UCSD-AML1 (cell line): Measurements from ENCODE around the gene UBE2R2.
"Not testable (repeated sequence)": the region's sequence is repeated elsewhere in the genome, so short reads cannot be mapped to it uniquely, and the experiment has no call there.

Source experiments
- DNase-seq: peaks from one replicate; lab custom pipeline; 2025; ENCODE audit not compliant: unreplicated experiment; lab: John Stamatoyannopoulos, UW

The UBE2R2 gene

DNA sequence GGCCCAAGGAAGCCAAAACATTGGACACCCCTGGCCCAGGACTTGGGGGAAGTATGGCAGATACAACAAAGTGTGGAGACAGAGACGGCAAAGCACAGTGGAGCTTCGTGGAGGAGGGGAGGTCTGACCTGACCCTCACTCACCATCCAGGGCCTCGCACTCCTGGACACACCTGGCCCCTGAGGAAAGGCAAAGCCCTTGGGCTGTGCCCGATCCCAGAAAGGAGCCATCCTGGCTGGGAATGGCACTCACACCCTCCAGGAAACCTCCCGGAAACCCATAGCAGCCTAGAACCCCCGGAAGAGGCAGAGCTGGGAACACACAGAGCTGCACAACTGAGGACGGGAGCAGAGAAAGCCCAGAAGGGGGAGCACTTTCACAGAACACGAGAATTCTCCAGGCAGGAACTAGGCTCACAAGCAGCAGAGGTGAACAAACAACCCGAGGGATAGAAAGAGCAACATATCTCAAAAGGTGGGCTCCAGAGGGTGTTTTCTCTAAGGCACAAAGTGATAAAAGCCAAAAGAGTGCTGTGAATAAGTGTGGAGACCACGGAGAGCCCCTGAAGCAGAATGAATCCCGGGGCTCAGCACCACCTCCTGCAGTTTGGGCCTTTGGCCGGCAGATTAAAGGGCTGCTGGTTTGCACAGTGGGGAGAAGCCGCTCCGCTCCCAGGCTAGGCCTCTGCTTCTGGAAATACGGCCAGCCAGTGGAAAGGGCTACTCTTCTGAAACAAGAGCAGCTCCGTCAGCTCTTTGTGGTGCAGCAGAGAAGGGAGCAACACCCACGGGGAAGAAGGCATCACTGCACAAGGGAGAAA, 108.2 kb downstream of the UBE2R2 start:
- peak; percentile 19 for DNase-seq

DNA sequence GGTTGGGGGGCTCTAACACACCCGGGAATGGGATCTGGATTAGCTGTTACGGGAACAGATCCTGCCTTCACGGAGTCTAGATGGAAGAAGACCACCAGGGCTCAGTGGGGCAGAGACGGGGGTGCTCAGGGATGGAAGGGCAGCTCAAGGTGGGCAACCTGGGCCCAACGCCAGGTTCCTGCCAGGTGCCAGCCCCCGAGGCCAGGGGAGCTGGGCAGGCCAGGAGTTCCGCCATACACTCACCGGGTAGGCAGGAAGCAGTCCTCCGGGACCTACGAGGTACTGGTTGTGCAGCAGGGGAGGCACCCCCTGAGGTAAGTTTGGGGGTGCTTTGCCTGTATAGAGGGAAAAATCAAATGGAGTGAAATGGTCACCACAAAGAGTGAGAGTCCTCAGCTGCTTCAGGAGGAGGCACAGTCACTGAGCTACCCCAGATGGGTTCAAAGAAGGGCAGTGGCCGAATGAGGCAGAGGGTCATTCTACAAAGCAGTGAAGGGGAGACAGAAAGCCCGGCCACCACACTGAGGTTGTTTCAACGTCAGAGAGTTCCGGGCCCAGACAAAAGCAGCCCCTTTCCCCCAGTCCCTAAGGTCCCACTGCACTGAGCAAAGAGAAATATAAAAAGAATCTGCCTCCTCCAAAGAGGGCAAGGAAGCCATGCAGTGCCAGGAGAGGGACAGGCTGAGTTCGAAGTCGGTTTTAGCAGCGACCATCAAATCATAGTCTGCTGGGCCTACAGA, 110.0 kb downstream of the UBE2R2 start:
- DNase-seq = no peak

DNA sequence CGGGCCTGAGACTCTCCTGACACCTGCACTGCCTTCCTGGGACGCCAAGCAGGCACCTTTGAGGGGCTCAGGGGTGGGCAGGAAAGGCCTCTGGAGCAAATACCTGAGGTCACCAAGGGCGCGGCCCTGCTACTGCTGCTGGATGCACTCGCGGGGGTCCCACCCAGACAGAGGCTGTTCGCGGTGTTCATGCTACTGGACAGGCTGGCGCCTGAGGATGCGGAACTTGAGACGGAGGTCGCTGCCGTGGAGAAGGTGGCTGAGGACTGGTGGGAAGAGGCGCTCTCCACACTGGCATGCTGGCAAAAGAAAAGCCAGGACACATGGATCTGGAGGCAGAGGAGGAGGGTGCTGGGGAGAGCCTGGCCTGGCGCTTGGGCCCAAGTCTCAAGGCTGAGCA, 110.7 kb downstream of the UBE2R2 start:
- DNase-seq = no peak

DNA sequence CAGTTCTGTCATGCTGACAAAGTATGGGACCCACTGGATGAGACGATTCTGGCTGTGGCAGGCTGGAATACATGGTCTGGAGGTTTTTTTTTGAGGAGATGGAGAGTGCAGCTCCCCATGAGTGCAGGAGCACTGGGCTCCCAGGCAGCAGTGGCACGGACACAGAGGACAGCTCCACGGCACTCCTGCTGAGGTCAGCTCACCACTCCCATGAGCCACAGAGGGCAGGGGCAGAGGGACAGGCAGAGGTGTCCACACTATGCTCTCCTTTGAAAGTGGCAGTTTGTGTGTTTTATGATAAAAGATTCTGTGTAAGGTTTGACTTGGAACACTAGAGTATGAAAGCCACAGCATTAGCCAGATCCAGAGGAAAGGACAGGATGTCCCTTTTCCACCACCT, 114.4 kb downstream of the UBE2R2 start:
- no peak for DNase-seq

DNA sequence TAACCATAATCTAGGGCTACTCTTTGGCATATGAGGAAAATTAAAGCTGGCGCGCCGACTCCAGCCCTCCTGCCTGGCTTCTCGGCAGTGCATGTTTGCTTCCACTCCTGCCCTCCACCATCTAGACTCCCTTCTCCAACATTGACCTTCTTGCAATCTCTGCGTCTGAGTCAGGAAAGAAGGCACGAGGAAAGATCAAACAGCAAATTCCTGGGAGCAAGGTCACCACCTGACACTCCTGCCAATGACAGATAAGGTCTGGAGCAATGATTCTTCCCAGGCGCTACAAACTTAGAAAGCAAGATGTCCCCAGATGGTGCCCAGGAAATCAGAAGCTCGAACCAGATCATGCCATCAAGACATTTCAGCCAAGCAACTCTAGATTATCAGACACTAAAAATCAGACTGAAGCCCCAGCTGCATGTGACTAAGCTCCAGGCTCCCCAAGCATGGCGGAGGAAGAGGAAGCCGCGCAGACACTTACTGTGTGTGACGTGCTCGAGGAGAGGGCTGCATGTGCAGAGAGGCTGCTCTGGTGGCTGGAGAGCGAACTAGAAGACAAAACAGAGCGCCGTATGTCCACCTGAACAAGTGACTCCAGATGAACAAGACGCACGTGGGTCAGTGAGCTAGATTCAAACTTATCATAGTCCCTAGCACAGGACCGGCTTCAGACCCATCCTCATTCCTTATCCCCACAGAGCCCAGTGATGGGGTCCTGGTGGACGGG, 115.3 kb downstream of the UBE2R2 start:
- no peak for DNase-seq

DNA sequence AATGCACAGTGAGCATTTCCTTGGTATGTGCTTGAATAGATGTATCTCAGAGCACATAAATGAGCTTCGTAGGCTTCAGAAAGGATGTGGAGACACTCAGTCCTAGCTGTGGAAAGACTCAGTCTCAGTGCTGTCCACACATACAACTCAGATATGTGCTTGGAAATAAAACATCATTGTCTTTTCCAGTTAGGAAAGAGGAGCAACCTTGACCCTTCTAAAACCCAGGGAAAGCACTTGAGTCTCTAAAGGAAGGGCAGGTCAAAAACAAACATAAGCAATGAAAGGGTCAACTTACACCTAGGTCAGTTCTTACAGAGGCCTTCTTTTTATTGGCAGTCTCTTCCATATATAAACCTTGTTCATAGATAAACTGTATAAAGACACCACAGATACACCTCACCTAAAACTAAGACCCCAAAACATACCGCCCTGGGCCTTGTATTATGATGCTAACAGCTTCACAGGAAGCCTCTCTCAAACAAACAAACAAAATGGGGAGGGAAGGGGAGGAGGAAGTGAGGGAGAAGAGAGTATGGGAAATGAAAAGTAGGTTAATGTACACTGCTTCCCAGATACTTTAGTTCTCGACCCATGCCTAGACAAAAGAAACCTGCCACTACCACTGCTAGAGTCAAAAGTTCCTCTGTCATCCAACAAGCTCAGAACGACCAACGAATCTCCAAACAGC, 117.4 kb downstream of the UBE2R2 start:
- no peak for DNase-seq

DNA sequence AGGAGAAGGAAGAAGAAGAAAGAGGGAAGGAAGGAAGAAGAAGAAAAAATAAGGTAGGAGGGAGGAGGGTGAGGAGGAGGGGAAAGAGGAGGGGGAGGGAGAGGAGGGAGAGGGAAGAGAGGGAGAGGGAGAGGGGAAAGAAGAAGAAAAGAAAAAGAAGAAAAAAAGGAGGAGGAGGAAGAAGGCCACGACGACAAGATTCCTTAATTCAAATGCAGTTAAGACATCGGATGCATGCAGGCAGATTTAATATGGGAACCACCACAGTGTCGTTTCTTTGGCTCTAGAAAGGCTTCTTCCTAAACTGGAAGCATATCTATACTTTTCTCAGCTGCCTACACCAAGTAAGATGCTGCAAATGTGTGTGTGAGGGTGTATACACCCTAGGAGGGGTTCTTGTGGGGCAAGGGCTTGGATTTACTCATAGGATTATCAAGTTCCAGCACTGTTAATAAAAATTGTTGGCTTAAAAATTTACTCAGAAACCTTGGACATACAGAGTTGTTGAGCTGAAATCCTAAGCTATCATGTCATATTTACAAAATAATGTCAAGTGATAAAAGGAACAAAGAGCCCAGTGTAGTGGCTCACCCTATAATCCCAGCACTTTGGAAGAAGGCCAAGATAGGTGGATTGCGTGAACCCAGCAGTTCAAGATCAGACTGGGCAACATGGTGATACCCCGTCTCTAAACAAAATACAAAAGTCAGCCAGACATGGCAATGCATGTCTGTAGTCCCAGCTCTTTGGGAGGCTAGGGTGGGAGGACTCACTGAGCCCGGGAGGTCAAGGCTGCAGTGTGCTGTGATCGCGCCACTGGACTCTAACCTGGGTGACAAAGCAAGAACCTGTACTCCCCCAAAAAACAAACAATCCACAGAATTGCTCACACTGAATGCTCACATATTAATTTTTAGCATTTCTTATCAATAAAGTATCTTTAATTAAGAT, 123.2 kb downstream of the UBE2R2 start:
- no peak for DNase-seq

DNA sequence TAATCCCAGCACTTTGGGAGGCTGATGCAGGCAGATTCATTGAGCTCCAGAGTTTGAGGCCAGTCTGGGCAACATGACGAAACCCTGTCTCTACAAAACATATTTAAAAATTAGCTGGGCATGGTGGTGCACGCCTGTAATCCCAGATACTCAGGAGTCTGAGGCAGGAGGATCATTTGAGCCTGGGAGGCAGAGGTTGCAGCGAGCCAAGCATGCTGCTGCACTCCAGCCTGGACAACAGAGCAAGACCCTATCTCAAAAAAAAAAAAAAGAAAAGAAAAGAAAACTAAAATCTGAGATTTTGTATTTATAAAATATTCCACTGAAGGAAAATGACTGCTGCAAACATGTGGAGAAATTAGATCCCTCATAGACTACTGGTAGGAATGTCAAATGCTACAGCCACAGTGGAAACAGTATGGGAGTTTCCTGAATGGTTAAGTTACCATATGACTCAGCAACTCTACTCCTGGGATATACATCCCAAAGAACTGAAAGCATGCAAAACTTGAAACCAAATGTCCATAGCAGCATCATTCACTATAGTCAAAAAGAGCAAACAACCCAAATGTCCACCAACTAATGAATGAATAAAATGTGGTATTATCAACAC, 125.6 kb downstream of the UBE2R2 start:
- DNase-seq = no peak

DNA sequence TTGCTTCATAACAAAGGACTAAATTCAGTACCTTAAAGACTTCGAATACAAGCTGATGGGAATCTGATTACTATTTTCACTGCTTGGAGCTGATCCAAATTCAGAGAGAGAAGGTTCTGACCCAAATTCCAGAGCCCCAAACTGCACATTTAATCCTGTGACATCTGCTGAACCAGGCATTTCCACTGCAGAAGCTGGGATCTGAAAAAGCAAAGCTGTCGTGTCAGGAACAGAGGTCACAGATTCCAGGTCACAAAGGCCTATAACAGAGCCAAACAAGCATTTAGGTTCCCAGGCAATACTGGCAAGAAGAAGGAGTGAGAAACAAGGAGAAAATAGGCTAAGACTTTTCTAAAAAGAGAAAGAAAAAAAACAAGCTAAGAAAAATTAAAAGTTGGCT, 126.4 kb downstream of the UBE2R2 start:
- DNase-seq = no peak

DNA sequence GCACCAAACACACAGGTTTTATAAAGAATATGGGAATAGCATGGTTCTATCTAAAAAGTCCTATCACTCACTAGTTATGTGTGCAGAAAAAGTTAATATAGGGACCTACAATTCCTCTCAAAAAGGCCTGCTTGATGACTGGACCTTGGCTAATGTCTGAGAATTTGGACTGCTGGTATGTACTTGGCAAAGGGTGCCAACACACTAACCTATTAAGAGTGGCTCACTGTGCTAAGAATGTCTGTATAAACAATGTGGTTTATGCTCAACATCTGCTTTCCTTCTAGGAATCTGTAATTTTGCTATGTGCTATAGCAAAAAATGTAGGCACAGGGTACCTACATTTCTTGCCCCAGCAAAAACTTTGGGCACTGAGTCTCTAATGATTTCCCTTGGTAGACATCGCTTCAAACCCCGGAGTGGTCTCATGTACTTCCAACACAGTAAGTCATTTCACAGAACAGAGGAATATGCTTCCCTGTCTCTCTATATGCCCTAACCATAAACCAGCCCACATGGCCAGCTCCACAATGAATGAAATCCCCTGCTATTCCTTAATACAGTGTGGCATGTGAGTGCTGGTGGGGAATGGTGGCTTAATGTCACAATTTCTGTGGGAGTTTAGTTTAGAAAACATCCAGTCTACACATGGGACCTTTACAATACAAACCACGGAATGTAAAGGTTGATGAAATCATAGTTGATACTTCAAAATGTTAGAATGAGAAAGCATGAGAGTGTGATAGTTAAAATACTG, 130.0 kb downstream of the UBE2R2 start:
- no peak for DNase-seq

DNA sequence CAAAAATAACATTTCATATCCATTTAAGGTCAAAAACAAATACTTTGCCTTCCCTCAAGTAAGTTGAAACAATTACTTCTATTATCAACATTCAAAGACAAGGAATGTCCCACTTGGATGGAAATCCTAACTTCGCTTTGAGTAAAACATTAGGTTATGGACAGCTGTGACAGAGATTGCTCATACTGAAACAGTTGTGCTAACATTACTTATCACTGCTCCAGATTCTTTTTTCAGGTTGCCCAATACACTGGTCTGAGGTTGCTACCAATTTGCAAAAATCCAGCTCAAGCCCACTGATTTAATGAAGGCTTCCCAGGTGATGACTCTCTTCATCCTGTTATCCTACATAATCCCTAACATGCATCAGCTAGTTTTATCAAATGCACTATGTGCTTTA, 133.4 kb downstream of the UBE2R2 start:
- no peak for DNase-seq

DNA sequence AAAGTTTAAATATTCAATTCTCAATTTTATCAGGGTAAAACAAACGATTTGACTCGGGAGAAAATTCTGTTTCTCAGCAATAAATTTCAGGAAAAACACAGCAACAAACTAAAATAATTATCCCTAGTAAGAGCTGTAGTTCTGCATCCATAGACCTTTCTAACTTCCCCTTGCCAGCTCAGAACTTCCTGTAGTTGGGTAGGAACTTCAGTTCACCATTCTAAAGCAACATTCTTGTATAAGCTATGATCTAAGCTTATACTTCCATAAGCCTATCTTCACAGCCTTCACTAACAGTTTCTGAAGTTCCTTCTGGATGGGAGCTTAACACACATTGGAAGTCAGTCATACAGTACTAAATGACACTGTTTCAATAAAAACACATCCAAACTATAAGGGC, 135.1 kb downstream of the UBE2R2 start:
- no peak for DNase-seq

DNA sequence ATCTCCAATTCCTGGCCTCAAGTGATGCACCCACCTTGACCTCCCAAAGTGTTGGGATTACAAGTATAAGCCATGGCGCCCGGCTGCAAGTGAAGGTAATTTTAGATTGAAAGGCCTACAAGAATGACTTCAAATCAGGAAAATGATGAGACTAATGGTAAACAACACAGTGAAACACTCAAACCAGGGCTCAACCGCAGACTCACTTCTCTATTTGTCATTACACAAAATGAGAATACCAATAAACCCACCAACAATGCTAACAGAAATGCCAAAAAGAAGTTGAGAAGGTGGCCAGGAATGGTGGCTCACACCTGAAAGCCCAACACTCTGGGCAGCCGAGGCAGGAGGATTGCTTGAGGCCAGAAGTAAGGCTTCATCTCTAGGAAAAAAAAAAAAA, 139.6 kb downstream of the UBE2R2 start:
- DNase-seq = no peak

DNA sequence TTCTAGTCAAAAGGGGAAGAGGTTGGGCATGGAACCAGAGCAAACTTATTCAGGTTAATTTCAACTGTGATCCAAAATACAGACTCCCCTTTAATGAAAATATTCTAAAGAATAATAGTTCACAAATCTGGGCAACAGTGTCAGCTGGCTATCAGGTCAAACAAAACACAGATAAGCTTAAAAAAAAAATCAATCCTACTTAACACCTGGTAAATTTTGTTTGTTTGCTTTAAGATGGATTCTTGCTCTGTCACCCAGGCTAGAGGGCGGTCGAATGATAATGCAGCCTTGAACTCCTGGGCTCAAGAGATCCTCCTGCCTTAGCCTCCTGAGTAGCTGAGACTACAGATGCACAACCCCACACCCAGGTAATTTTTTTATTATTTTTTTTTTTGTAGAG, 142.8 kb downstream of the UBE2R2 start:
- DNase-seq = no peak

DNA sequence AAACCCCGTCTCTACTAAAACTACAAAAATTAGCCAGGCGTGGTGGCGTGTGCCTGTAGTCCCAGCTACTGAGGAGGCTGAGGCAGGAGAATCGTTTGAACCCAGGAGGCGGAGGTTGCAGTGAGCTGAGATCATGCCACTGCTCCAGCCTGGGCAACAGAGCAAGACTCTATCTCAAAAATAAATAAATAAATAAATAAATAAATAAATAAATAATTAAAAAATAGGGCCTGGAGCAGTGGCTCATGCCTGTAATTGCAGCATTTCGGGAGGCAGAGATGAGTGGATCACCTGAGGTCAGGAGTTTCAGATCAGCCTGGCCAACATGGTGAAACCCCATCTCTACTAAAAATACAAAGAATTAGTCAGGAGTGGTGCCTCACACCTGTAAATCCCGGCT, 145.5 kb downstream of the UBE2R2 start:
- not testable (repeated sequence) for DNase-seq

DNA sequence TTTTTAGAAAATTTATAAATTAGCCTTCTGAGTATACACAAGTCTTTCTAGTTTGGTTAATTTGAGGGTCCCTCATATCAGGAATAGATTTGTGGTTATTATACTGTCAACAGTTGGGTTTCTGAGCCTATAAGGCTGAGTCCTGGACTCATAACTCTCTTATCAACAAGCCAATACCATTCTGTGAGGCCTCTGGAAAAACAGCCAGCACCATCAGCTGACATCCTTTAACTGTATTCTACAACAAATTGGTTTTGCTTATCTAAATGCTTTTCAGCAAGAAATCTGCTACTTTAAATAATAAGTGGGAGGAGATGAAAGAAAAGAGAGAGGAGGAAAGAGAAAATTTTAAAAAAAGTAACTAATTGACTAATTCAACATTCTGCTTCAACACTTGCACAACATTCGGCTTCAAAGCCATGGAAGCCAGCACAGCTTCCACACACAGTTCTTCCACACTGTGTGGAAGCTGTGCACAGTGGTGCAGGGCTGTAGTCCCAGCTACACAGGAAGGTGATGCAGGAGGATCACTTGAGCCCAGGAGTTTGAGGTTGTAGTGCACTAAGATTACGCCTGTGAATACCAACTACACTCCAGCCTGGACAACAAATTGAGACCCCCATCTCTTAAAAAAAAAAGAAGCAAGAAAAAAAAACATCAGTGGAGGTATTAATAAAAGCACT, 147.3 kb downstream of the UBE2R2 start:
- no peak for DNase-seq
